GM13977 (cell line): ENCODE results near the gene SVOPL.

Experiments
- DNase-seq: peaks from one replicate; pipeline ENCODE4 v3.0.0; 2012; ENCODE audit warnings: low spot score
- CTCF ChIP-seq: IDR thresholded peaks from 2 replicates; pipeline ENCODE4 v1.5.1; 2012; ENCODE audit warnings: mild to moderate bottlenecking, control low read depth; ENCODE audit not compliant: insufficient read depth; ENCODE audit errors: extremely low read depth, missing control alignments
- in situ Hi-C: fragments of 300-500 bp; cut with MboI; formaldehyde crosslinking; loops from one replicate; pipeline ENCODE4 v1.12.0; 2022; ENCODE audit warnings: low sequenced_read_pairs, low pct_unique_long_range_greater_than_20kb, mixed read lengths, inconsistent platforms; ENCODE audit not compliant: unreplicated experiment

Gene SVOPL

GRCh38 chr7:138668946-138669345, 32.2 kb downstream of the SVOPL start:
- TF ChIP-seq CTCF: no peak
- in situ Hi-C loops: no loop called here

GRCh38 chr7:138668229-138668596, 32.9 kb downstream of the SVOPL start:
- in situ Hi-C loops: no loop called here
- no peak for DNase-seq
- no peak for TF ChIP-seq CTCF

More at GRCh38 chr7:138668946-138669345, 32.2 kb downstream of the SVOPL start:
- DNase-seq: no peak

- TF ChIP-seq CTCF: no peak
- in situ Hi-C loops: no loop called here
- no peak for DNase-seq
Measured at GRCh38 chr7:138667535-138668228, 33.5 kb downstream of the SVOPL start.

GRCh38 chr7:138666385-138666784, 34.8 kb downstream of the SVOPL start:
- in situ Hi-C loops: no loop called here
- no peak for DNase-seq
- TF ChIP-seq CTCF: no peak

GRCh38 chr7:138665669-138666140, 35.5 kb downstream of the SVOPL start:
- DNase-seq: no peak
- in situ Hi-C loops: no loop called here
- no peak for TF ChIP-seq CTCF

GRCh38 chr7:138665249-138665648, 35.9 kb downstream of the SVOPL start:
- TF ChIP-seq CTCF: no peak
- in situ Hi-C loops: no loop called here
- DNase-seq: no peak
